ENCODE data around the gene LMAN1.

Gene LMAN1

GRCh38 chr18:59358712-59359575 is at the start of gene LMAN1:
Gene LMAN1, minus strand, starts transcription at chr18:59359265. Its CDS starts 21 bp downstream, at chr18:59359244.
- peak; percentile 88 for DNase-seq (ENCODE audit: low read depth)

GRCh38 chr18:59402432-59403090 is 43.5 kb upstream of the LMAN1 start:
- DNase-seq (ENCODE audit: low read depth) = peak; percentile 55

GRCh38 chr18:59400407-59400806 is 41.3 kb upstream of the LMAN1 start:
- no peak for DNase-seq (ENCODE audit: low read depth)

GRCh38 chr18:59395226-59396175 is 36.4 kb upstream of the LMAN1 start:
- DNase-seq (ENCODE audit: low read depth) = no peak

- no peak for DNase-seq (ENCODE audit: low read depth)
Observed at GRCh38 chr18:59393381-59393780, 34.3 kb upstream of the LMAN1 start.

GRCh38 chr18:59388817-59389216 is 29.8 kb upstream of the LMAN1 start:
- no peak for DNase-seq (ENCODE audit: low read depth)

GRCh38 chr18:59387687-59388565 is 28.9 kb upstream of the LMAN1 start:
- DNase-seq (ENCODE audit: low read depth) = no peak

- no peak for DNase-seq (ENCODE audit: low read depth)
Observed at GRCh38 chr18:59386909-59387686, 28.0 kb upstream of the LMAN1 start.

- no peak for DNase-seq (ENCODE audit: low read depth)
Observed at GRCh38 chr18:59385191-59385590, 26.1 kb upstream of the LMAN1 start.

- no peak for DNase-seq (ENCODE audit: low read depth)
Observed at GRCh38 chr18:59383851-59384250, 24.8 kb upstream of the LMAN1 start.

- no peak for DNase-seq (ENCODE audit: low read depth)
Observed at GRCh38 chr18:59382383-59382782, 23.3 kb upstream of the LMAN1 start.

GRCh38 chr18:59381949-59382348 is 22.9 kb upstream of the LMAN1 start:
- no peak for DNase-seq (ENCODE audit: low read depth)

GRCh38 chr18:59380706-59381105 is 21.6 kb upstream of the LMAN1 start:
- no peak for DNase-seq (ENCODE audit: low read depth)

GRCh38 chr18:59379772-59380522 is 20.9 kb upstream of the LMAN1 start:
- DNase-seq (ENCODE audit: low read depth) = no peak

GRCh38 chr18:59377613-59378337 is 18.7 kb upstream of the LMAN1 start:
- no peak for DNase-seq (ENCODE audit: low read depth)

- DNase-seq (ENCODE audit: low read depth) = no peak
Observed at GRCh38 chr18:59376351-59376935, 17.4 kb upstream of the LMAN1 start.

- no peak for DNase-seq (ENCODE audit: low read depth)
Observed at GRCh38 chr18:59374128-59374527, 15.1 kb upstream of the LMAN1 start.

- no peak for DNase-seq (ENCODE audit: low read depth)
Observed at GRCh38 chr18:59372975-59373374, 13.9 kb upstream of the LMAN1 start.

GRCh38 chr18:59360381-59360780 is 1.3 kb upstream of the LMAN1 start:
- no peak for DNase-seq (ENCODE audit: low read depth)

Measured in stimulated activated CD4-positive, alpha-beta T cell treated with anti-CD3 and anti-CD28 coated beads, Interleukin-2, amount 100 ng/mL, for 4 hours (primary cell).